ENCODE measurements around the gene CHRM5.

CHRM5 gene, protein sequence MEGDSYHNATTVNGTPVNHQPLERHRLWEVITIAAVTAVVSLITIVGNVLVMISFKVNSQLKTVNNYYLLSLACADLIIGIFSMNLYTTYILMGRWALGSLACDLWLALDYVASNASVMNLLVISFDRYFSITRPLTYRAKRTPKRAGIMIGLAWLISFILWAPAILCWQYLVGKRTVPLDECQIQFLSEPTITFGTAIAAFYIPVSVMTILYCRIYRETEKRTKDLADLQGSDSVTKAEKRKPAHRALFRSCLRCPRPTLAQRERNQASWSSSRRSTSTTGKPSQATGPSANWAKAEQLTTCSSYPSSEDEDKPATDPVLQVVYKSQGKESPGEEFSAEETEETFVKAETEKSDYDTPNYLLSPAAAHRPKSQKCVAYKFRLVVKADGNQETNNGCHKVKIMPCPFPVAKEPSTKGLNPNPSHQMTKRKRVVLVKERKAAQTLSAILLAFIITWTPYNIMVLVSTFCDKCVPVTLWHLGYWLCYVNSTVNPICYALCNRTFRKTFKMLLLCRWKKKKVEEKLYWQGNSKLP

DNA sequence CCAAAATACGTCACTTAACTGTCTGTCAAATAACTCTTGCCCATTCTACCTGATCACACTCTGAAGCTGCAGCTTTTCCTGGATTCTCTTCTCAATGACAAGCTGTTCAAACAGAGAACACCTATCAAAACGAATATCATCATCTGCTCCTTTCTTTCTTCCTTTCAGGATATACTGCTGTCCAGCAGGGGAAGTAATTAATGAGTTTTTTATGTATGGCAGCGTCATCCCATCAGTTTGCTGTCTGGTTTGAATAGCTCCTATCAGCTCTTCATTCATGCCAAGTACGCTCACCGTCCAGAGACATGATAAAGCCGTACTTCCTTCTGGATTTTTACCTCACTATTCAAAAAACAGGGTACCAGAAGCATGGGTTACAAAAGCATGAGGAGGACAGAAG, at the start of gene CHRM5:
TSS of gene CHRM5 (plus strand) at position 274 of the 400 bp plus-strand sequence. CDS start 94,221 bp downstream, outside the sequence.
- DNase-seq: peak; percentile 49

DNA sequence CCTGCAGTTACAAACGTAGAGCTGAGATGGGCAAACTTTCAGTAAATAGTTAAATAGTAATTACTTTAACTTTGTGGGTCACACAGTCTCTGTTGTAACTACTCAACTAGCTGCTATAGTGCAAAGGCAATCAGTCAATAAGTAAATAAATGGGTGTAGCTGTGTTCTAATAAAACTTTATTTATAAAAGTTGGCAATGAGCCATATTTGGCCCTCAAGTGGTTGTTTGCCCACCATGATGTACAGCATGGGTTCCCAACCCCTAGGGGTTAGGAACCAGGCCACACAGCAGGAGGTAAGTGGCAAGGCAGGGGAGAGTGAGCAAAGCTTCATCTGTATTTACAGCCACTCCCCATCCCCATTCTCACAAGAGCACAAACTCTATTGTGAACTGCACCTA, 44.9 kb upstream of the CHRM5 start:
- no peak for DNase-seq

DNA sequence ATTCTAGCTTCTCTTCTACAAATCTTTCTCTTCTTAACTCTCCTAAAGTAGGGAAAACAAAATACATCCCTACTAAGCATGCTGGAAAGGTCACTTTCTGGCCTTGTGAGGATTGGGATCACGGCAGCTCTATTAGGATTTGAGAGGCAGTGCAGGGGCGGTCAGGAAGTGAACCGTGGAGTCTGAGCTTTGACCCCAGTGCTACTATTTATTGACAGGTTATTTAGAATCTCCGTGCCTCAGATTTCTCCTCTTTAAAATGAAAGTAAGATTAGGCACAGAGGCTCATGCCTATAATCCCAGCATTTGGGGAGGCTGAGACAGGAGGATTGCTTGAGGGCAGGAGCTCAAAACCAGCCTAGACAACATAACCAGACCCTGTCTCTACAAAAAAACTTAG, 42.0 kb upstream of the CHRM5 start:
- DNase-seq: no peak

DNA sequence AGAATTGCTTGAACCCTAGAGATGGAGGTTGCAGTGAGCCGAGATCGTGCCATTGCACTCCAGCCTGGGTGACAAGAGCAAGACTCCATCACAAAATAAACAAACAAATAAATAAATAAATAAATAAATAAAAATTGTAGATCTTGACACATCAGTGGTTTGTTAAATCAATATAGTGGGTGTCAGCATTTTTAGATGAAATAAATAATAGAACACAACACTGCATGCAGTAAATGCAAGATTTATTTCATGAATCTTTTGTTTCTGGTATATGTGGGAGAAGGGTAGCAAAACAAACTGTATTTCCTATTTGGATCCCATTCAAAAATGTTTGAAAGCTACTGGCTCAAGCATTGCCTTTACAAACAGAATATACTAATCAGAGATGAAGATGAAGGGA, 35.6 kb upstream of the CHRM5 start:
- no peak for DNase-seq

DNA sequence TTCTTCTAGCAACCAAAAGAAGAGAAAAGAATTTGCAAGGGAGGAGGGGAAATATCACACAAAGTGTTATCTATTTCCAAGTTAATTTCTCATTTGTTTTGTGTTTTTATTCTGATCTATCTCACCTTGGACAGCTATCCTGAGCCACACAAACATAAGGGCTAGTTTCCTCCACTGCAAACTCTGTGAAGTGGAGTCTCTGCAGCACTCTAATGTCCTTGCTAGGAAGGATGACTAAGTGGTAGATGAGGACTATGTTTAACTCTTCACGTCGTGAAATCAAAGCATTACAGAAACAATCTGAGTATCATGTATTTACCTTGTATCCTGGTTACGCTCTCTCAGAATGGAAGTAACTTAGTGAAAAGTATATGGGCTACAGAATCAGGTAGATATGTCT, 33.9 kb upstream of the CHRM5 start:
- no peak for DNase-seq

DNA sequence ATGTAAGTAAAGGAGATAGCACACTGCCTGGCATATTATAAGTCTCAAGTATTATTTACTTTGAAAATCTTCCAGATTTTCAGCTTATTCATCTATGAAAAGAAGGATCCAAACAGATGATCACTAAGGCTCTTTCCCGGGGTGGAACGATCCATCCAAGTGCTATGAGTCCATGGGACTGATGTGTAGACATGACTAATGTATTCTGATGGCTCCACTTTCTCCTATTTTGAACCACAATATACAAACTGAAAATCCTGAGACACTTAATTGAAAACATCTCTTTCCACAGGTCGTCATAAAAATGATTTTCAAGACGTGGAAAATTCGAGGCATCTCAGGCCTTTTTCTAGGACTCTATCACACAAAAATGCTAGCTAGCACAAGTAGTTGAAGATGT, 33.4 kb upstream of the CHRM5 start:
- DNase-seq: no peak

DNA sequence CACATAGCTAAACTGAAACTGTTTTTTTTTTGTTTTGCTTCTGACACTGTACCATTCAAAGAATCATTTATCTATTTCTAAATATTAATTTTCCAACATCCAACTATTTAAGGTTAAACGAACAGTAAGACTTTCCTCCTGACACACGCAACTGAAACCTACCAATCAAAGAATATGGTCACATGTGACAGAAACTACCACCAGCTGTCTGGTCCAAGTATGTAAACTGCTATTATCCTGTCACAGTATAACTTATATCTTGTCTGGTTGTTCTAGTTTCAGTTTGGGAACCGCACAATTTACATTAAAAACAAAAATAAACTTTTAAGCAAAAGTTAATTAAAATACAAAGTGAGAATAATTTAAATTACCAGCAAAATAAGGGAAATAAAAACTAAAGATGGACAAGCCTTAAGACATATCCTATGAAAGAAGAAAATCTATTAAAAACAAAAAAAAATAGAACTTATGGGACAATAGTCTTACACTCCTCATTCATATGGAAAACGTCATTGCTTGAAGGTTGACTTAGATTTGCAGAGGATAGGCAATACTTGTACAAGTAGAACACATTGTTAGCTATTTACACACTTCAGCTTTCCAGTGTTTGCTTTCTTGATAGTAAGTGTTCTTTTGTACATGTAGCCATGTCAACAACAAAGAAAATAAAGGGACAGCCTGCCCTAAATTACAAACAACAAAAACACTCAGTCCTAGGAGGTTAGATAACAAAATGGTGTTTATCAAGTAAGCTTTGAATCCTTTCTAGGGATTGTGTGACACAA, 26.8 kb upstream of the CHRM5 start:
- no peak for DNase-seq

DNA sequence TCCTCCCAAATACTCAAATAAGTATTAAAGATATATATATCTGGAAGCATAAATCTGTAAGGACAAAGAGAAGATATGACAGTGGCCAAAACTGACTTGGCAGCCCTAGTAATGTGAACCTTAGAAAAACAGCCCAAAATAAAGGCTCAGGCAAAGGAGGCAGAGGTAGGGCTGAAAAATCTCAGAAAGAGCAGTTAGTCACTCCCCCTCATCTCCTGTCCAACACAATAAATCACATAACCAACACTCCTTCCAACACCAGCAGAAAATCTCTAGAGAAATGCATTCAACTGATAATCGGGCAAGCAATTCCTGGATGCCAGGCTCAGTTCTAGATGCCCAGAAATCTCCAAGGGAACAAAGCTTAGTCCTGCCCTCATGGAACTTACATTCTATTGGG, 22.1 kb upstream of the CHRM5 start:
- DNase-seq: no peak

DNA sequence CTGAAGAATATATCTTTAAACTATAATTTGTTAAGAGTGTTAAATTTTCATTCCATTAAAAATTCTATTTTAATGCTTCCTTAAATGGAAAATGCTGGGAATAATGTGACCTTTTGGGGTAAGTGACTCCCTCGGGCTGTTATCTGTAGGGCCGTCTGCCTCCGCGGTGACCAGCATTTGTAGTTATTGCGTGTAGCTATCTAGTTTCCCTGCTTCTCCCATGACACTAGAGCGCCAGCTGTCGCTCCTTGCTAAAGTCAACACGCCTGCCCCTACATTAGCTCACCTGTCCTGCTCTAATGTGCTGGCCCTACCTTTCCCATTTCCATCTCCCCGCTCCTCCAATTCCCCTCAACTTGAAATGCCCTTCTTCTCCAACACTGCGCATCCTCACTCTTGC, 12.4 kb upstream of the CHRM5 start:
- DNase-seq: no peak

DNA sequence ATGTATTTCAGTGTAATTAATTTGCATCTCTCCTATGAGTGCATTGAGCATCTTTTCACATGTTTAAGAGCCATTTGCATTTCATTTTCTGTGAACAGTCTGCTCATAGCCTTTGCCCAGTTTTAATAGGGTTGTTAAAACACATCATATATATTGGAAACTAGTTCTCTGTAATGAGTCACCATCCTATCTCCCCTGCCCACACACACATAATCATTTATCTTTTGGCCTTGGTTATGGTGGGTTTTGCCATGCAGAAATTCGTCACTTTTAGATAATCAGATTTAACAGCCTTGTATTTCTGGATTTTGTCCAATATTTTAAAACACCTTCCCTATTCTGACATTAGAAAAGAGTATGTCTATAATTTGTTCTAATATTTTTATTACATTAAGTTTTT, 11.9 kb upstream of the CHRM5 start:
- DNase-seq: no peak

DNA sequence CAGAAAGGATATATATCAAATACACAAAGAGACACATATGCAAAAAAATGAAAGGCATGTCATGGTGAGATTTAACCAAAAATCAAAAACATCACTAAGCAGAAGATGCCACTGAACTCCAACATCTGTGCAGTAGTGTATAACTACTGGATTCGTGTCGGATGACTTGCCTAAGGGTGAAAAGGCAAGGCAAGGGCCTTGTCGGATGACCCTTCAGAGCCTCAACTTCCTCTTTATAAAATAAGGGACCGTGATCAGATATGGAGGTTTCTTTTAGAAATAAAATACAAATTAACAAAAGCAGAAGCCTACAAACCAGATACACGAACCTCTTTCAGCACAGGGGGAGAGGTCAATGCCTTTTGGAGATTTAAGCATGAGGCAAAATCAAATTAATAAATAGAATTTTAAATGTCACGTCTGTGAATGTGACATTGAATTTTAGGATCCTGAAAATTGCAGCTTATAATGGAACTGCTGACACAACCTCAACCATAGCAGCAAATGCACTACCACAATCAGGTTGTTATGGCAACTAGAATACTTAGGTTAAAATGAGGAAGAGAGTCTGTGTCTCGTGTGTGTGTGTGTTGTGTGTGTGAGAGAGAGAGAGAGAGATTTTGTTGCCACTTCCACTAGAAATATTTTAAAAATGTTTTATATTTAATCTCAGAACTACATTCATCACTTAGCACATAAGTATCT, 8.3 kb upstream of the CHRM5 start:
- no peak for DNase-seq

DNA sequence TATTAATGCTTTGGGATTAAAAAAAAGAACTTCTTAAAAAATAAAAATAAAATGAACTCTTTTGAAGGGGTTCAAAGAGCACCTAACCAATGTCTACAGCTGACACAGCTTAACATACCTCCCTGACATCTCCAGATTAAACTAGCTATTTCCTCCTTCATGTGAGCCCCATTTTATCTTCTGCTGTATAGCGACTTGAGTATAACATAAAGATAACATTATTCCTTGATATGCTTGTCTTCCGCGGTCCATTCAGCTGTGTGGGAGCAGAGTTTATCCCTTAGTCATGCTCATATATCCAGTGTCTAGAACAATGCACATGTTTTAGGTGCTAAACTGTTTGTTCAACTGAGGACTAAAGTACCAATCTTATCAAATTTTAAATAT, 7.8 kb upstream of the CHRM5 start:
- no peak for DNase-seq

DNA sequence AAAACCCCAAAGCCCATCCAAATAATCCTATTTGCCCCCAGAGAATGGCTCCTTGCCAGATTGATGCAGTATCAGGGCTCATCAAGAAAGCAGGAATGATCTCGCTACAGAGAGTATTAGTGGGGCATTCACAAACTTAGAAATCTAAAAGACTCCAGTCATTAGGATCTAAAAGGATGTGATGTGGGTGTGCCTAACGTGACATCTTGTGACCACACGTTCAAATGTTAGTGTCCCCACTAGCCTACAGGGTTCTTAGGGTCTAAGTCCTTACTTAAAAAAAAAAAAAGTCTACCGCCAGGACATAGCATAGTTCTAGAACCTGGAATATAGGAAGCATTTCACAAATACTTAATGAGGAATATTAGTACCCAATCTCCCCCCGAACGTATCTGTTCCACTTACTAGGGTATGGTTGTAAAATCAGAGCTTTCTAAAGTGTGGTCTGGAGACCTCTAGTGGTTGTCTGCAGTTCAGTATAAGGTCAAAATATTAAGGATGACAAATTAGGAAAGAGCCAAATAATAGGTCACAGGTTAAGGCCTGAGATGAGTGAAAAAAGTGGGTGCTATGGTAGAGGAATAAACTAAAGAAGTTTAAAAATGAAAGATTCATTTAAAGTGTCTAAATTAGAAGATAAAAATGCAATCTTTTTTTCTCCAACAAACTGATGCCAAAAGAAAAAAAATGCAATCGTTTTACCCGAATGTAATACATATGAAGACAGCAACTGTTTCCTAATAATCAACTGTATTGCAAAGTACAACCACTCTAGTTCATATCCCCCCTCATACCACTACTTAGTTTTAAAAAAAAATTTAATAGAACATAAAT, 4.2 kb upstream of the CHRM5 start:
- DNase-seq: peak; percentile 30

DNA sequence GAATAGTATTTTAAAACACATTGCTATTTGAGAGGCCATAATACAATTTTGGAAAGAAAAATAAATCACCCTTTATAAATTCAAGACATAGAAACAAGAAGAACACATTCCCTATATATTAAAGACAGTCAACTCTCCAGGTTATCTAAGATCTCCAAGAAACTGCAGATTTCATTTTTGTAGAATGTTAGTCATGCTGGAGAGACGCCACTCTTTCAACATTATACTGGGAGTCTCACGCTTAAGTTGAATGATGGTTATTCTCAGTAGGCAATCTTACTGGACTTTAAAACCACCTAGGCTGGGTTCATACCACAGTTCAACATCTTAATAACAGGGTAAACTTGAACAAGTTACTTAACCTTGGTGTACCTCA, 3.6 kb upstream of the CHRM5 start:
- DNase-seq: no peak

DNA sequence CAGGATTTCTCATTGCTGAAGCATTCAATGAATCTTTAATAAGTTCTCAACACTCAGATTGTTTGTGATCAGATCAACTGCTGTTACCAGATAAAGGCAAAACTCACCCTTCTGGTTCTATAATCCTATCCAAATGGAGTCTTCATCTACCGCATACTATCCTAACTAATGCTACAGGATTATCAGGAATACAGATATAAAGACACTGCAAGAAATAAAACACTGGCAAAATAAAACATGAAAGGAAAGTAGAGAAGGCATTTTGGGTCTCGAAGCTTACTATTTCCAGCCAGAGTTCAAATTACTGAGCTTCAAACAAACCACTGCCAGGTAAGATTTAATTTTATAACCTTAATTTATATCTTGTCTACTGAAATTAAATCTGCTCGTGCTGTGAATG, 524 bp downstream of the CHRM5 start:
- no peak for DNase-seq

DNA sequence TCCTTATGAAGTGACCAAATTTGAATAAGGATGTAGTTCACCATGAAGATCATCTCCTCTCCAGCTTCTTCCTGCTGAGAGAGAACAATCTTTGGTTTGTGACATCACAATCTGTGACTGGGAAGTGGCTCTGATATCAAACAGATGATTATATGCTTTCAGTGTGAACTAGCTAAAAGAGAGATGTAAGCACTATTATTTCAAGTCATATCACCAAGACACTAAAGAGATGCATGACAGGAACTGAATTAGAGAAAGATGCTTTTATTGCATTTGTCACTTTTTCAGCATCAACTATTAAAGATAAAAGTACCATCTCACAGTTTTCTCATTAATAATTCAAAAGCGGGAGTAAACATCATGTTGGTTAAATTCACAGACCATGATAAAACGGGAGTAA, 3.5 kb downstream of the CHRM5 start:
- no peak for DNase-seq

DNA sequence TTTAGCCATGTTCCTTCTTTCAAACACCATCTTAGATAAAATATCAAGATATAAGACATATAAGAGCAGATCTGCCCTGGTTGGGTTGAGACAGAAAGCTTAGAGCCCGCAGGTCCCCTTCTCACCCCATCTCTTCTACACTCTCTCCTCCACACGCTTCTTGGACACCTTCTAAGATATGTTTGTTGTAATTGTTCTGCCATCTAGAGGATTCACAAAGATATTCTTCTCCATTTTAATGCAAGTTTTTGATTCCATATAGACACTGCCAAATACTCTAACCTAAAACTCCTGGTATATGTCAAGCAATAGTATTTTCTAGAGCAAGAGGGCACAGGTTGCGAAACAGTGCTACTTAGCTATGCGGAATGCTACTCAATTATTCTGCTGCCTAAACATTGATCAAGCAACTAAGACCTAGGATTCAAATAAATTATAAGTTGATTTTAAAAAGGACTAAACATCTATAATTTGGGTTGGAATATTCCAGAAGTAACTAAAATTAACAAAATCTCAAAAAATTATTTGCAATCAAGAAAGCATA, 6.8 kb downstream of the CHRM5 start:
- no peak for DNase-seq

DNA sequence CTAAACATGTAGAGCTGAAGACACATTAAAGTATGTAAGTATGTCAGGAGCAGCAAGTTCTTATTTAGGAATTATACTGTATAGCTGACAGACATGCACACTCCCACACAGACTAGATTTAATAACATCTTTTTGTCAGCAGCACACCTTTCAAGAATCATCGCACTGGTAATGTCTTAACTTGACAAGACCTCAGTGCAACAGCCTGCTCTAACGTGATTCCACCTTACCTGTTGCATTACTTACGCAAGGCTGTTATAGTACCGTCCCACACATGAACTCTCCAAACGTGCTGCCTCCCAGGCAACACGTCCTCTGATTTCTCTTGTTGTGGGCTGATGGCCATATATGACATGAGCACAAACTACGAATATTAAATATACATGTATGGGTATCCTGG, 11.9 kb downstream of the CHRM5 start:
- DNase-seq: no peak

DNA sequence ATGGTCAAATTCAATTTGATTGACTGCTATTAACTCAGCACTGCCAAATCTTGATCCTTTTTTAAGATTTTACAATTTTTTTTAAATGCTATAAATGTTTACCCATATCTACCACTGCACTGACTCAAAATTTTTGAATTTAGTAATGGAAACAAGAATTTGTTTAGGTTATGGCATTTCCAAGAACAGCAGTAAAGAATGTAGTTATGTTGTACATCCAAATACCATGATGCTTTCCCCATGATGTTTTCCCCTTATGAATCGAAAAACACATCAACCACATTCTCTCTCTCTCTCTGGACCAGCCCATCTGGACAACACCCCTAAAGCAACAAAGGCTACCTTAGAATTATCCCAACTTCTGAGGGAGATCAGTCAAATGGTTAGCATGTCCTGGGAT, 14.2 kb downstream of the CHRM5 start:
- no peak for DNase-seq

DNA sequence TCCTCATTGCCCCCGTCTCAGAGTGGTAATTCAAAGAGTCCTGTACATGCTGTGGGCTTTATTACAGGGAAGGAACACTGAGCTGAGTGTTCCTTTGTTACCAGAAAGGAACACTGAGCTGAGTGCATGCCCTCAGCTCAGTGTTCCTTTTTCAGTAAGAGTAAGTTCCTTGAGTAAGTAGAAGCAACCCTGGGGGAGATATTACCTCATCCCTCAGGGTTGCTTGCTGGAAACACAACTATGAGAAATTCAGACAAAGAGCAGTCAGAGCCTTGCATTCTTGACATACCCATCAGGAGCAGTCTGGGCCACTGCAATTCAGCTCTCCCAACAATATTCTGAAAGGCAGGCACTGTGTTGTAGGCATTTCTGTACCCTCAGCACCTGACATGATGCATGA, 17.0 kb downstream of the CHRM5 start:
- no peak for DNase-seq

DNA sequence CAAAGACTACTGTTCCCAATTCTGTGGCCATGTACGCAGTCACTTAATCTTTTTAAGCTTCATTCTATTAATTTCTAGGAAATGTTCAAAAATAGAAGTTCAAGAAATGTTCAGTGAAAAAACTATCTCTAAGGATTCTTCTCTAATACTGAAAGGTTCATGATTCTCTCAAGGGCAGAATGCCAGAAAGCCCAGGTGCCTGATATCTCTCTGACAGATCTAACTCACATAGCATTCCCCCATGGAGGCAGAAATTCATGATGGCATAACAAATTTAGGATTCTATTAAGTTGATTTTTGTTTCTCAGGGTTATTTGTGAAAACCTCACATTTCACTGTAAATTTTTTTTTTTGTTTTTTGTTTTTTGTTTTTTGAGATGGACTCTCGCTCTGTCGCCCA, 17.5 kb downstream of the CHRM5 start:
- no peak for DNase-seq

DNA sequence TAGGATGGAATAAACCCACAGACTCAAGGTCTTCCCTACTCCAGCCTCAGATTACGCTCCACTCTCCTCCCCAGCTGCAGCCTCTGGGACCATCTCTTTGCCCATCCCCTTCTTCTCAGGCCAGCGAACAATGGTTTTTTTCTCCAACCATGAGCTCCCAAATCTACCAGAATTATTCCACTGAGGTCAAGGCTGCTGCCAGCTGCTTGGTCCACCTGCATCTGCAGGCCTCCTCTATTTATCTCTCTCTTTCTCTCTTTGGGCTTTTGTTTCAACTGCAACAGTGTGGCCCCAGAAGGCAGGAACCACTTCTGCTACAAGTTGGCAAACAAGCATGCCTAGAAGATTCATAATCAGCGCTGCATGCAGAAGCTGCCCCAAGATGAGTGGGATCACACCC, 19.1 kb downstream of the CHRM5 start:
- DNase-seq: no peak
